A549 (cell line): ENCODE measurements around the gene SASS6.

Experiments used
- CHD4 ChIP-seq: fragments of 200-600 bp; sonication (generic); IDR thresholded peaks from 2 replicates; pipeline ENCODE4 v1.6.1; 2016; ENCODE audit warnings: antibody characterized with exemption, mild to moderate bottlenecking, borderline replicate concordance
- CTCF ChIP-seq: fragments of >200 bp; sonication (Bioruptor Twin); formaldehyde crosslinking; IDR thresholded peaks from 3 replicates; pipeline ENCODE4 v1.5.1; 2016
- EP300 ChIP-seq, 2 experiments: fragments of >200 bp; sonication (Bioruptor Twin); formaldehyde crosslinking; IDR thresholded peaks; 2 replicates in 1 of 2; 3 replicates in 1 of 2; pipeline ENCODE4 v1.6.1; 2016 to 2017
- ESRRA ChIP-seq: fragments of 150-350 bp; IDR thresholded peaks from 2 replicates; pipeline ENCODE4 v1.6.1; 2014; ENCODE audit warnings: mild to moderate bottlenecking, low read length, borderline replicate concordance
- HOXB13 ChIP-seq: fragments of 250-450 bp; sonication (Bioruptor Pico); IDR thresholded peaks from 2 replicates; pipeline ENCODE4 v1.5.0; 2020; ENCODE audit warnings: low read depth, mild to moderate bottlenecking, moderate library complexity
- JUN ChIP-seq, 2 experiments: fragments of >200 bp; sonication (Bioruptor Twin); formaldehyde crosslinking; IDR thresholded peaks; 2 replicates in 1 of 2; 3 replicates in 1 of 2; pipeline ENCODE4 v1.6.1; 2016 to 2017
- MAX ChIP-seq: IDR thresholded peaks from 2 replicates; pipeline ENCODE4 v1.6.1; 2012
- POLR2A ChIP-seq: IDR thresholded peaks from 2 replicates; pipeline ENCODE4 v1.6.1; 2012; ENCODE audit warnings: mild to moderate bottlenecking, low read length
- RCOR1 ChIP-seq: fragments of 150-350 bp; IDR thresholded peaks from 2 replicates; pipeline ENCODE4 v1.6.1; 2014; ENCODE audit warnings: antibody characterized with exemption, low read length, low read depth
- REST ChIP-seq: fragments of 200-600 bp; sonication (generic); IDR thresholded peaks from 2 replicates; pipeline ENCODE4 v1.6.1; 2016; ENCODE audit warnings: antibody characterized with exemption, mild to moderate bottlenecking, moderate library complexity
- SREBF2 ChIP-seq: fragments of 450-650 bp; IDR thresholded peaks from 2 replicates; pipeline ENCODE4 v1.6.1; 2014; ENCODE audit warnings: mild to moderate bottlenecking, moderate library complexity
- TF ChIP-seq, protein P1 (sequence below): fragments of >200 bp; sonication (Bioruptor Twin); formaldehyde crosslinking; IDR thresholded peaks from 3 replicates; pipeline ENCODE4 v1.6.1; 2016

- TF ChIP-seq MAX (no peak), CHD4 (no peak), CTCF (no peak), SREBF2 (no peak), POLR2A (no peak), RCOR1 (no peak), REST (no peak), ESRRA (no peak), JUN (IDR thresholded peaks at IDR 0.05) (no peak), EP300 (IDR thresholded peaks at IDR 0.05) (no peak), HOXB13 (CRISPR knock-in tag) (no peak)
- TF ChIP-seq, protein P1, sequence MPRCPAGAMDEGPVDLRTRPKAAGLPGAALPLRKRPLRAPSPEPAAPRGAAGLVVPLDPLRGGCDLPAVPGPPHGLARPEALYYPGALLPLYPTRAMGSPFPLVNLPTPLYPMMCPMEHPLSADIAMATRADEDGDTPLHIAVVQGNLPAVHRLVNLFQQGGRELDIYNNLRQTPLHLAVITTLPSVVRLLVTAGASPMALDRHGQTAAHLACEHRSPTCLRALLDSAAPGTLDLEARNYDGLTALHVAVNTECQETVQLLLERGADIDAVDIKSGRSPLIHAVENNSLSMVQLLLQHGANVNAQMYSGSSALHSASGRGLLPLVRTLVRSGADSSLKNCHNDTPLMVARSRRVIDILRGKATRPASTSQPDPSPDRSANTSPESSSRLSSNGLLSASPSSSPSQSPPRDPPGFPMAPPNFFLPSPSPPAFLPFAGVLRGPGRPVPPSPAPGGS = no peak
Measured at GRCh38 chr1:100152271-100152670, 19.5 kb upstream of the SASS6 start.
